ENCODE measurements around the gene FAM120C. TPM values are rescaled to one million over a fixed set of nuclear protein-coding genes. Genes with fewer than 3 reads are reported as not detected.

The FAM120C gene
- total RNA-seq, 1 donor from 2014 or later: 5.6 TPM

DNA sequence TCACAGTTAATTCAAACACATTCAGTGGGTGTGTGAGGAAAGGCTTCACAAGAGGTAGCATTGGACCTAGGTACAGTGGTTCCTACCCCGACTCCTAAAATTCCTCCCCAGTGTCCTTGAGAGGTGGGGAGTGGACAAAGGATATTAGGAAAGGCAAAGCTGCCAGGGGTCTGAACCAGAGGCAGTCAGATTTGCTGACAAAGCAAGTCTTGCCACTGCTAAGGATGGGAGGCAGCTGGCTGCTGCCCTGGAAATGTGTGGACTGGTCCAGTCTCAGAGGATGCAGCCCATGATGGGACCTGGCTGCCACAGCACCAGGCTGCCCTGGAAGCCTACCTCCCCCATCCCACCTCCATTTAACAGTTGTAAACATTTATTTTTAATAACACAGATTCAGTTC is 134.6 kb downstream of the FAM120C start:
- no peak for DNase-seq (ENCODE audit: missing footprints)
- intact Hi-C loops (cut with DNase I): loop anchor here (10.0 kb wide), 1 partner anchor 364 kb away; the partner anchor contains the start of gene HUWE1
- ATAC-seq: no peak

DNA sequence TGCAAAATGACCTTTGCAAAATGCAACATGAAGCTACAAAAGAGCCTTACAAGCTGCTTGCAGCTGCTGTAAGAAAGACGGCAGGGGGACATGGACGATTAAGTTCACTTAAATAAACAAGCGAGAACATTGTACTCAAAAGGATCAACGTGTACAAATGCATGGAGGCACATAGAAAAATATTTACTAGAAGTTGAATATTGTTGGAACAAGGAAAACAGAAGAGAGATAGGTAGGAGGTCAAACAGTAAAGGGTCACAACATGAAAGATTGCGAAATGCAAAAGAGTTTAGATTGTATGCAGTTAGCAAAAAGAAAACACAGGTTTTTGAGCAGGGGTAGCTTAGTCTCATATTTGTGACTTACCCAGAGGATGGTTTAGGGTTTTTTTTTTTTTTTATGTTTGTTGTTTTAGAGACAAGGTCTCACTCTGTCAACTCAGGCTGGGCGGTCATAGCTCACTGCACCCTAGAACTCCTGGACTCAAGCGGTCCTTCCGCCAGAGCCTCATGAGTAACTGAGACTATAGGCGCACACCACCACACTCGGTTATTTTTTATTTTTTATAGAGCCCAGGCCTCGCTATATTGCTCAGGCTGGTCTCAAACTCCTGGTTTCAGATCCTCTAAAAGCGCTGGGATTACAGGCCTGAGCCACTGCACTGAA is 137.4 kb downstream of the FAM120C start:
- ATAC-seq: no peak
- intact Hi-C loops (cut with DNase I): loop anchor here (10.0 kb wide), 1 partner anchor 361 kb away; the partner anchor contains the start of gene HUWE1

DNA sequence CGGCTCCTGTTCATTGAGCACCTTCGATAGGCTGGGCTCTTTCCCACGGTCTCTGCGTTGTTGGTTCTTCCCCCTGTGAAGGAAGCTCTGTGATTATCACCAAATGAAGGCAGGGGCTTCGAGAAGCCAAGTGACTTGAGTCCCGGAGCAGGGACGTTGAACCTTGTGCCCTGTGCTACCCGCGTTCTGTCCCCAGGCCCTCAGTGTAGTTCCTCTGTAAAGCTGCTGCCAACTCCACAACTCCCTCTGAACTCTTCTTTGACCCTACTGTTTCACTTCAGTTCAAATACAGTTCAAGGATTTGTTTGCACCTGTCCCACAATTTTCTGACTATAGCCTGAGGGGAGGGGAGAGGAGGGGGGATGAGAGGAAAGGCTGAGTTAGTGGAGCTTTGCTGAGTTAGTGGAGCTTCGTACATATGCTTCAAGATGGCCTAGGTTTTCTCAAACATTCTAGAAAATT is 138.1 kb downstream of the FAM120C start:
- ATAC-seq: peak; percentile 2
- intact Hi-C loops (cut with DNase I): loop anchor here (5.0 to 10.0 kb wide), 2 partner anchors 137 to 360 kb away; partner anchors contain the start of genes FAM120C and HUWE1

More for the DNA sequence above, 137.4 kb downstream of the FAM120C start:
- DNase-seq (ENCODE audit: missing footprints): no peak

DNA sequence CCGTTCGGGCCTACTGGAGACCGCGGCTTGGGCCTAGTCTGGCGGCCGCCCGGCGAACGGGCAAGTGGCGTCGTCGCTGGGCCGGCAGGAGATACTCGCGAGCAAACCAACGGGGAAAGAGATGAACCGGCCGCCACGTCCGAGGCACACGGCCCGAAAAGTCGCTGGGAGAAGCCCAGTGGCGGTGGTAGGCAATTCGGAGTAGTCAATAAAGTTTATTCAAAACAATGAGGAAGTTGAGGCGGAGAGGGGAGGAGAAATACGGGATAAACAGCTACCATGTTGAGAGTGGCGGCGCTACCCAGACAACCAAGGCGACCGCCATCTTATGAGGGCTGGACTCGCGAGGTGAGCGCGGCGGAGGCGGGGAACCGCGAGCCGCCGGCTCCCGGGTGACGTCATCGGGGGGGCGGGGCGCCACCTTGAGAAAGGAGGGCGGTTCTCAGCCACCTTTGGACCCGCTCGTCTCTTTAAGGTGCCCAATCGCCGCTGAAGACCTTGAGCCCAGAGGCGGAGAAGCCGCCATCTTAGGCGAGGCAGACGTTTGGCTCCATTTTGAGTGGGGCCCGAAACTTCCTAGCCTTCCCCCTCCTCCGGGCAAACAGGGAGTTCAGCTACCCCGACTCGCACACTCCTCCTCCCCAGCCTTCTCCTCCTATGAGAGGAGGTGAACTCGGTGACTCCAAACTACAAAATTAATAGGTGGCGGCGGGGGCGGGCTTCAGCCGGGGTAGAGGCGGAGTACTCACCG is 138.8 kb downstream of the FAM120C start, which contains the start of gene PHF8:
Gene PHF8, minus strand, starts transcription at position 348 of the 751 bp plus-strand sequence. CDS start 1,745 bp downstream, outside the sequence.
- ATAC-seq (peak; percentile 96), DNase-seq (ENCODE audit: missing footprints) (peak; percentile 97)
- intact Hi-C loops (cut with DNase I): loop anchor here (5.0 to 10.0 kb wide), 2 partner anchors 138 to 360 kb away; partner anchors contain the start of genes FAM120C and HUWE1

More for the DNA sequence above, 138.1 kb downstream of the FAM120C start:
- no peak for DNase-seq (ENCODE audit: missing footprints)

DNA sequence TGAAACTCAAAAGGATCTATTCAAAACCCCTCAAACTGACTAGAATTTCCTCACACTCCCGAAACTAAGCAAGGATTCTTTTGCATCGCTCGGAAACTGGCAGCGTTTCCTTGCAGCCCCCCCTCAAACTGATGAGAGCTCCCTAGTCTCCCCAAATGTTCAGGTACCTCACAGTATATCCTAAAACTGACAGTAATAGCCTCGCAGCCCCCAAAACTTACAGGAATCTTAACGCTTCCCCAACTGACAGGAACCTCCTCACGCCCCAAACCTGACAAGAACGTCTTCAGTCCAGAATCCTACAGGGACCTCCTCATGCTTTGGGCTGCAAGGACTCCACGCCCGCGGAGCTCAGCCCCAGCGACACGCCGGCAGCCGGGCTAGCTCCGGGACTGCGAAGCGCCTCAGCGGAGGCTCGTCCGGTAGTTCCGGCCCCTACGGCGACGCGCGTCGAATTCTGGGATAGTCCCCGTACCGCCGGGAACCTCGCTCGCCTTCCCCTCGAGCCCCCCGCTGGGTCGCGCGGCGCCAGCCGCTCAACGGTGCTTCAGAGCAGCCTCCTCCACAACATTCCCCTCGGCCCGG is 139.4 kb downstream of the FAM120C start:
- no peak for DNase-seq (ENCODE audit: missing footprints)
- intact Hi-C loops (cut with DNase I): loop anchor here (5.0 to 10.0 kb wide), 2 partner anchors 139 to 359 kb away; partner anchors contain the start of genes FAM120C and HUWE1

DNA sequence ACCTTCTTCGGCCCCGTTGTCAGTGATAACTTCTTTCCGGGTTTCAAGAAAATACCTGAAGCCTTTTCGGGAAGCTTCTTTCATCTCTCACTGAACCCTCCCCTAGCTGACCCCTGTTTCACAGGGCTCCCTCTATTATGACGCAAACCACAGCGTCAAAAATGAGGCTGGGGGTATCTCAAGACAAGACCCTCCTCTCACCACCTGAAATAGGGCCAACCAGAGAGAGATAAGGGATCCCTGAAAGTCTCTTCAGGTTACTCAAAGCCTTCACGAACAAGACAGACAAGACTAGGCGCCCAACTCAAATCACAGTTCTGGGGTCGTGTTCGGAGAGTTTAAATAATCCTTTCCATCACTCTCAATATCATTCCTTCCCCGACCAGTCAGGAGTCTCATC is 140.0 kb downstream of the FAM120C start:
- no peak for ATAC-seq
- intact Hi-C loops (cut with DNase I): loop anchor here (5.0 to 10.0 kb wide), 2 partner anchors 139 to 358 kb away; partner anchors contain the start of genes FAM120C and HUWE1
- no peak for DNase-seq (ENCODE audit: missing footprints)

More for the DNA sequence above, 139.4 kb downstream of the FAM120C start:
- ATAC-seq: peak; percentile 59

DNA sequence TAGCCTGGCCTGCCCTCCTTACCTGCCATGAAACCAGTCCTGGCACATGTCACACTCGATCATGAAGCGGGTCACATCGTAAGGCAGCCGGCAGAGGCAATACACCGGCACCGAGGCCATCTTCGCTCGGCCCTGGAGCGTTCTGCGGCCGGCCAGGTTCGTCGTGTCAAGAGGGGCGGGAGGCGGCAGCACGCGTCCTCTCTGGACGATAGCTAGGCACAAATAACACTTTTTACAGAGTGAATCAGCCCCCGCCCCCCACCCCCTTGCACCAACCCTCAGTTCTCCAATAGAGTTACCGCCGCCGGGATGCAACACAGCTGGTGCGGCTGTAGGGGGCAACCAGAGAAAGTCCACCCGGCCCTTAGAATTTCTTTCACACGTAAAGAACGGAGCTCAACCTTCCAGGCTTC is 140.4 kb downstream of the FAM120C start:
- DNase-seq (ENCODE audit: missing footprints): no peak
- no peak for ATAC-seq
- intact Hi-C loops (cut with DNase I): loop anchor here (5.0 to 10.0 kb wide), 2 partner anchors 140 to 358 kb away; partner anchors contain the start of genes FAM120C and HUWE1

DNA sequence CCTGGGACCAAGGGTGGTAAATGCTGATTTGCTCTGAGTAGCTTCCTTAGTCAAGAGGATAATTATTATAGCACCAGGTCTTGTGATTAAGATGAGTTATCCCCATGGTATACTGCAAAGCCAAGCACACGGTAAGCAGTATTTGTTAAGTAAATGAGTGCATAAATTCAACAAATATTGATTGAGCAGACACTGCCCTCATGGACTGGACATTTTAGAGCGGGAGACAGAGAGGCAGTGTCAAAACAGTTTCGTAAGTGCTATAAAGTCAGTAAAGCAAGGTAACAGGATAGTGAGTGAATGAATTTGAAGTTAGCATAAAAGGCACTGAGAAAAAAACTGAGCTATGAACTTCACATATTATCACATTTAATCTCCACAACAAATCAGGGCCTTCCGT is 152.7 kb downstream of the FAM120C start:
- intact Hi-C loops (cut with DNase I): no loop called here
- ATAC-seq: no peak
- no peak for DNase-seq (ENCODE audit: missing footprints)

DNA sequence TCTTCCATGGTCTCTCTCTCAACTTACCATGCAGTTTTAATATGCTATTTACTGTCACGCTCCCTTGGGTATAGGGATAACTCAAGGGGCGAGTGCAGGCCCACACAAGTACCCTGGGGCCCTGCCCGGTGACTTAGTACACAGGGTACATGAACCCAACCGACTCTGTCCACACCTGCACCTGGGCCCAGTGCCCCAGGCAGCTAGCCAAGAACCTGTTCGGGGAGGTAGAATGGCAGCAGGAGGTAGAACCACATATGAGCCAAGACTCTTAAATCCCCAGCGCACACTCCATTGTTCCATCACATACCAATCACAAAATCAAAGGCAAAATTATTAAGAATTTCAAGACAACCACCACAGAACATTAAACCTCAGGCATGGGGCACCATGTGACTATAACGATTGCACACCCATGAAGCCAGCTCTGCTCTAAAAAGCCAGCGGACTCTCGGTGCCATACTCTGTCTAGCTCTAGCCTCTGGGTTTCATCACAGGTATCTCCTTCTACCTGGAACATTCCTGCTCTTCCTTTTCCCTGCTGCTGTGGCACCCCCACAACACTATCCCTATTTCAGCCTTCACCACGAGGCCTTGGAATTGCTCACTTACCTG is 153.4 kb downstream of the FAM120C start:
- no peak for ATAC-seq

DNA sequence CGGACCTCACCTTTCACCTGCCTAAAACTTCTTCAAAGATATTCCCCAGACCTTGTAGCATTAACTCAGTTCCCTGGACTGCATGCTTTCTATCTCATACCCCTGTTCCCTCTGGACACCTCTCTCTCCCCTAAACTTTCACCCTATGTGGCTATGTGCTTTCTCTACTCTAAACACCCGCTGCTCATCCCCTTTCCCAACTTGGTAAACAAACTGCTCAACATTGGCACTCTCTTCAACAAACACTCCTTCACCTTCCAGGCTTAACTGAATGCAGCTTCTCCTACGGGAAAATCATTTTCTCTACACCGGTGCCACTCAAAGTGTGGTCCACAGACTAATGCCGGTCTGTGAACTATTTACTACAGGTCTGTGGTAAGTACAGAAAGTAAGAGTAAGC is 158.7 kb downstream of the FAM120C start:
- ATAC-seq: no peak

More for the DNA sequence above, 153.4 kb downstream of the FAM120C start:
- no peak for DNase-seq (ENCODE audit: missing footprints)
- intact Hi-C loops (cut with DNase I): no loop called here

More for the DNA sequence above, 158.7 kb downstream of the FAM120C start:
- no peak for DNase-seq (ENCODE audit: missing footprints)
- intact Hi-C loops (cut with DNase I): no loop called here

Other genes starting within 250 kb of the FAM120C start
- 10.1 TPM for gene PHF8, start 138.8 kb downstream of the FAM120C start, total RNA-seq
- gene WNK3, start 174.8 kb upstream of the FAM120C start, total RNA-seq: 0.73 TPM